Esophagus squamous epithelium (tissue), 5 donors: Measurements from ENCODE around the gene NCOR1. TPM values are rescaled to one million over a fixed set of nuclear protein-coding genes. Genes with fewer than 3 reads are reported as not detected.

Source experiments
- DNase-seq: peaks from one replicate; lab custom pipeline; 2025; lab: John Stamatoyannopoulos, UW
- H3K27ac ChIP-seq, 4 donors: fragments of 200-600 bp; sonication (generic); one replicate each; pipeline ENCODE4 v1.5.1; 2016 to 2019; ENCODE audit warnings: mild to moderate bottlenecking in 1 of 4
- H3K27me3 ChIP-seq, 4 donors: fragments of 200-600 bp; sonication (generic); 1 replicate in 3 of 4; 2 replicates in 1 of 4; pipeline versions ENCODE4 v1.5.1 to v1.6.0; 2017 to 2021; ENCODE audit warnings: antibody characterized with exemption in 1 of 4
- H3K36me3 ChIP-seq, 3 donors: fragments of 200-600 bp; sonication (generic); one replicate each; pipeline ENCODE4 v1.5.1; 2016 to 2019
- H3K4me1 ChIP-seq, 3 donors: fragments of 200-600 bp; sonication (generic); one replicate each; pipeline ENCODE4 v1.5.1; 2017 to 2019
- H3K4me3 ChIP-seq, 4 donors: fragments of 200-600 bp; sonication (generic); 1 replicate in 3 of 4; 2 replicates in 1 of 4; pipeline ENCODE4 v1.5.1; 2016 to 2019; ENCODE audit warnings: mild to moderate bottlenecking in 2 of 4, moderate library complexity in 1 of 4
- H3K9me3 ChIP-seq, 3 donors: fragments of 200-600 bp; sonication (generic); one replicate each; pipeline ENCODE4 v1.5.1; 2016 to 2019
- CTCF ChIP-seq, 6 experiments: fragments of 450-650 bp in 4 of 6; fragments of 200-600 bp in 2 of 6; sonication (generic) in 2 of 6; IDR thresholded peaks; one replicate each; pipeline ENCODE4 v1.5.1; 2016 to 2019; ENCODE audit warnings: antibody characterized with exemption in 6 of 6, mild to moderate bottlenecking in 4 of 6, moderate library complexity in 4 of 6
- POLR2A ChIP-seq, 4 donors: fragments of 450-650 bp; IDR thresholded peaks; one replicate each; pipeline ENCODE4 v1.6.1; 2017; ENCODE audit warnings: antibody characterized with exemption in 4 of 4, mild to moderate bottlenecking in 4 of 4, moderate library complexity in 3 of 4
- WGBS, 2 donors: methylation state at CpG; one replicate each; pipeline ENCODE4 v1.1.5; 2018; 5-methylcytosine and 5-hydroxymethylcytosine counted together
- intact Hi-C: fragments of 100-400 bp; cut with DNase I; formaldehyde crosslinking; loops from one replicate; pipeline ENCODE4 v1.15.0; 2022
- total RNA-seq, 4 donors: library from RNA; depleted of rRNA; stranded (reverse); fragments of >200 nt; gene quantifications; one replicate each; pipeline ENCODE4 v1.1.0, GENCODE V29; 2016
- donor health status: DM: yes; HTN: yes; CAD: no.

The NCOR1 gene
- total RNA-seq, 4 donors from 2014 or later: 52.5 to 188 (median 76.8) TPM

- TF ChIP-seq POLR2A (IDR thresholded peaks at IDR 0.05): no peak
- no peak for TF ChIP-seq CTCF (IDR thresholded peaks at IDR 0.05)
- H3K4me1 ChIP-seq: no peaks in the 10 kb centered on the region
- intact Hi-C loops: no loop called here
- 98 to 100% methylated on average over 7 of the region's 7 CpGs for WGBS, 2 donors
- no peak overlapping the region for H3K4me3 ChIP-seq
- H3K9me3 ChIP-seq: no peaks in the 10 kb centered on the region
- H3K27me3 ChIP-seq: no peaks in the 10 kb centered on the region
- H3K27ac ChIP-seq: no peak overlapping the region
- no peak for DNase-seq
- H3K36me3 ChIP-seq: peaks cover 0 to 10% (median 0%) of the 10 kb centered on the region in 3 donors
Observed at GRCh38 chr17:16247586-16247984, 32.3 kb upstream of the NCOR1 start.

GRCh38 chr17:16243801-16244567 lies 28.6 kb upstream of the NCOR1 start:
- Histone ChIP-seq H3K27me3 (no peaks in the 10 kb centered on the region), H3K9me3 (no peaks in the 10 kb centered on the region), H3K4me1 (no peaks in the 10 kb centered on the region), H3K36me3 (peaks cover 0 to under 1% (median 0%) of the 10 kb centered on the region in 3 donors), H3K27ac (no peak overlapping the region), H3K4me3 (no peak overlapping the region)
- TF ChIP-seq POLR2A (IDR thresholded peaks at IDR 0.05) (no peak), CTCF (IDR thresholded peaks at IDR 0.05) (no peak)
- DNase-seq: no peak
- 78 to 90% methylated on average over 8 of the region's 9 CpGs for WGBS, 2 donors
- intact Hi-C loops: no loop called here

- TF ChIP-seq CTCF (IDR thresholded peaks at IDR 0.05) (no peak), POLR2A (IDR thresholded peaks at IDR 0.05) (no peak)
- no peaks in the 10 kb centered on the region for H3K36me3 ChIP-seq
- intact Hi-C loops: no loop called here
- H3K4me3 ChIP-seq: no peak overlapping the region
- H3K27me3 ChIP-seq: no peaks in the 10 kb centered on the region
- H3K4me1 ChIP-seq: no peaks in the 10 kb centered on the region
- DNase-seq: no peak
- WGBS, 2 donors: 76 to 92% methylated on average over 5 of the region's 5 CpGs
- no peaks in the 10 kb centered on the region for H3K9me3 ChIP-seq
- H3K27ac ChIP-seq: no peak overlapping the region
Observed at GRCh38 chr17:16243385-16243784, 28.1 kb upstream of the NCOR1 start.

GRCh38 chr17:16241906-16242399 lies 26.6 kb upstream of the NCOR1 start:
- H3K4me1 ChIP-seq: no peaks in the 10 kb centered on the region
- DNase-seq: no peak
- TF ChIP-seq POLR2A (IDR thresholded peaks at IDR 0.05) (no peak), CTCF (IDR thresholded peaks at IDR 0.05) (no peak)

GRCh38 chr17:16239931-16240330 lies 24.6 kb upstream of the NCOR1 start:
- no peaks in the 10 kb centered on the region for H3K9me3 ChIP-seq
- no peak overlapping the region for H3K27ac ChIP-seq
- intact Hi-C loops: no loop called here
- WGBS, 2 donors: 93 to 95% methylated on average over 3 of the region's 3 CpGs
- DNase-seq: no peak
- H3K36me3 ChIP-seq: peaks cover 0 to 16% (median 0%) of the 10 kb centered on the region in 3 donors
- no peaks in the 10 kb centered on the region for H3K4me1 ChIP-seq
- H3K27me3 ChIP-seq: no peaks in the 10 kb centered on the region
- H3K4me3 ChIP-seq: no peak overlapping the region
- TF ChIP-seq CTCF (IDR thresholded peaks at IDR 0.05): no peak
- TF ChIP-seq POLR2A (IDR thresholded peaks at IDR 0.05): no peak

More at GRCh38 chr17:16241906-16242399, 26.6 kb upstream of the NCOR1 start:
- Histone ChIP-seq H3K9me3 (no peaks in the 10 kb centered on the region), H3K36me3 (peaks cover 0 to 6% (median 0%) of the 10 kb centered on the region in 3 donors), H3K27me3 (no peaks in the 10 kb centered on the region), H3K27ac (no peak overlapping the region), H3K4me3 (no peak overlapping the region)
- intact Hi-C loops: no loop called here
